ENCODE results near the gene RAPGEF6.

- TF ChIP-seq EZH2 (IDR thresholded peaks at IDR 0.05; ENCODE audit: low read length, unreplicated experiment) (no peak), CTCF (conservative IDR thresholded peaks at IDR 0.05; ENCODE audit: low read depth, low read length) (peak; percentile 81), EZH2phosphoT487 (IDR thresholded peaks at IDR 0.05; ENCODE audit: borderline replicate concordance, low read length) (no peak)
Observed at GRCh38 chr5:131417240-131417869, 217.7 kb downstream of the RAPGEF6 start.
